GM19193 (cell line): Measurements from ENCODE around the gene CGNL1.

Experiments used
- POLR2A ChIP-seq: IDR thresholded peaks from 4 replicates; pipeline ENCODE4 v1.6.1; 2011; ENCODE audit not compliant: insufficient read depth, insufficient read length; ENCODE audit errors: extremely low read depth

The CGNL1 gene

GRCh38 chr15:57500256-57500655 lies 124.0 kb downstream of the CGNL1 start:
- TF ChIP-seq POLR2A, result no peak

- TF ChIP-seq POLR2A, result no peak
These were observed 124.8 kb downstream of the CGNL1 start for GRCh38 chr15:57500979-57501576.

GRCh38 chr15:57502116-57502515 lies 125.8 kb downstream of the CGNL1 start:
- no peak for TF ChIP-seq POLR2A

GRCh38 chr15:57503051-57503702 lies 126.9 kb downstream of the CGNL1 start:
- no peak for TF ChIP-seq POLR2A

GRCh38 chr15:57503911-57504598 lies 127.8 kb downstream of the CGNL1 start:
- TF ChIP-seq POLR2A, result no peak

- no peak for TF ChIP-seq POLR2A
These were observed 128.3 kb downstream of the CGNL1 start for GRCh38 chr15:57504599-57504940.

- TF ChIP-seq POLR2A, result no peak
These were observed 128.9 kb downstream of the CGNL1 start for GRCh38 chr15:57505056-57505715.

GRCh38 chr15:57505949-57506391 lies 129.7 kb downstream of the CGNL1 start:
- no peak for TF ChIP-seq POLR2A

- no peak for TF ChIP-seq POLR2A
These were observed 130.1 kb downstream of the CGNL1 start for GRCh38 chr15:57506422-57506821.

- no peak for TF ChIP-seq POLR2A
These were observed 130.8 kb downstream of the CGNL1 start for GRCh38 chr15:57507111-57507510.

- TF ChIP-seq POLR2A, result no peak
These were observed 132.8 kb downstream of the CGNL1 start for GRCh38 chr15:57509126-57509525.

GRCh38 chr15:57509965-57510364 lies 133.7 kb downstream of the CGNL1 start:
- no peak for TF ChIP-seq POLR2A

- no peak for TF ChIP-seq POLR2A
These were observed 134.3 kb downstream of the CGNL1 start for GRCh38 chr15:57510647-57511046.

GRCh38 chr15:57516327-57517029 lies 140.2 kb downstream of the CGNL1 start:
- TF ChIP-seq POLR2A, result no peak
